Measurements from ENCODE around the gene OR52K1. TPM values are rescaled to one million over a fixed set of nuclear protein-coding genes. Genes with fewer than 3 reads are reported as not detected.
A peak's percentile ranks its signal among the peaks of the same experiment; 100 is the strongest.

Gene OR52K1
- total and polyA plus RNA-seq, 2 donors (not counting 1 experiment from before 2014, with no cell fraction given): not detected

DNA sequence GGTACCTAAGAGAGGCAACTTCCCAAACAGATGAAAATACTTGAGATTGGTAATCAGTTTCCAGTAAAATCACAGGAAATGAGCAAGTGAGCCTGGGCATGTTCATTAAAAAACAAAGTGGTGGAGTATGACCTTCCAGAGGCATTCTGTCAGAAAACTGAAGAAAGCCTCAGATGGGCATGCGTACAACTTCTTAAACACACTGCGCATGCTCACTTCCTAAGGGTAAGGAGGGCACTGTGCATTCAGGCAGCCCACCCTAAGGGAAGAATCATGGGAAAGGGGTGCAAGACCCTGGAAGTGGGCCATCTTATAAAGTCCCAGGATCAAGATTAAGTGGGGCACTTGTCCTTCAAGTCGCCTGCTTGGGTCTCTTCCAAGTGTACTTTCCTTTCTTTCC is 29.3 kb upstream of the OR52K1 start:
- no peaks in the 10 kb centered on the region for H3K36me3 ChIP-seq (ENCODE audit: control insufficient read depth, insufficient read depth, low read length)
- H3K27me3 ChIP-seq (ENCODE audit: control insufficient read depth, insufficient read depth, low read length): no peaks in the 10 kb centered on the region
- H3K4me3 ChIP-seq (replicated peaks in 1 of 4; ENCODE audit: control extremely low read depth in 1 of 4, insufficient read depth in 1 of 4, low read depth in 3 of 4, low read length in 4 of 4): no peak overlapping the region
- no peaks in the 10 kb centered on the region for H4K20me1 ChIP-seq (ENCODE audit: control insufficient read depth, extremely low read depth, insufficient read depth, low read length)
- no peak overlapping the region for H3K27ac ChIP-seq (ENCODE audit: insufficient read depth, low read length)
- no peaks in the 10 kb centered on the region for H3K9me3 ChIP-seq (ENCODE audit: control insufficient read depth, insufficient read depth, low read depth, low read length)
- H2AFZ ChIP-seq (ENCODE audit: low read length): no peak overlapping the region
- no peak for DNase-seq (ENCODE audit: low read depth in 2 of 2)
- no peaks in the 10 kb centered on the region for H3K4me1 ChIP-seq (ENCODE audit: control insufficient read depth, extremely low read depth, insufficient read depth, low read length)
- no peaks in the 10 kb centered on the region for H3K79me2 ChIP-seq (ENCODE audit: control insufficient read depth, insufficient read depth, low read length)
- no peak overlapping the region for H3K9ac ChIP-seq (ENCODE audit: insufficient read depth, low read length)
- TF ChIP-seq CTCF (conservative IDR thresholded peaks at IDR 0.05 in 1 of 2, IDR thresholded peaks at IDR 0.05 in 1 of 2; ENCODE audit: low read depth in 1 of 2, low read length in 2 of 2) (no peak), EZH2 (IDR thresholded peaks at IDR 0.05; ENCODE audit: low read length, missing control alignments) (no peak)
- no peak overlapping the region for H3K4me2 ChIP-seq (ENCODE audit: extremely low read depth, insufficient read depth, low read length)

DNA sequence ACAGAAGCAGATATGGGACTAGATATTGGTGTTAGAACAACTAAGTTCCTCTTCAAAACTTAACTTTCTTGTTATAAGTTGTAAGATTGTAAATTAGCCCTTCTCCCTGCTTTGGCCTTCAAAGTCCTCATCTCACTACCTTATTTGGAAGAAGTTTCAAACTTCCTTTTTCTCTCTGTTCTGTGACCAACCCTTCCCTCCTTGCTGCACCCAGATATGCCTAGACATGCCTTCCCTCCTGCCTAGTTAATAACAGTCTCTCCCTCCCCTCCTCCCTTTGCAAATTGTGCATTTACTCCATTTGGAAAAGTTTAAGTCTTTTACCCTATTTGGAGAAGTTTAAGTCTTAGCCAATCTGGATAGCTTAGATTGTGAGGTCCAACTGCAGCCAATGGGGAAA is 28.4 kb upstream of the OR52K1 start:
- H3K27me3 ChIP-seq (ENCODE audit: control insufficient read depth, insufficient read depth, low read length): no peaks in the 10 kb centered on the region
- no peaks in the 10 kb centered on the region for H3K79me2 ChIP-seq (ENCODE audit: control insufficient read depth, insufficient read depth, low read length)
- H3K4me2 ChIP-seq (ENCODE audit: extremely low read depth, insufficient read depth, low read length): no peak overlapping the region
- H3K4me1 ChIP-seq (ENCODE audit: control insufficient read depth, extremely low read depth, insufficient read depth, low read length): no peaks in the 10 kb centered on the region
- no peak overlapping the region for H3K4me3 ChIP-seq (replicated peaks in 1 of 4; ENCODE audit: control extremely low read depth in 1 of 4, insufficient read depth in 1 of 4, low read depth in 3 of 4, low read length in 4 of 4)
- H2AFZ ChIP-seq (ENCODE audit: low read length): no peak overlapping the region
- no peaks in the 10 kb centered on the region for H4K20me1 ChIP-seq (ENCODE audit: control insufficient read depth, extremely low read depth, insufficient read depth, low read length)
- H3K27ac ChIP-seq (ENCODE audit: insufficient read depth, low read length): no peak overlapping the region
- peak in 1 of 2 donors; percentile 4 for DNase-seq (ENCODE audit: low read depth in 2 of 2)
- H3K9me3 ChIP-seq (ENCODE audit: control insufficient read depth, insufficient read depth, low read depth, low read length): no peaks in the 10 kb centered on the region
- H3K9ac ChIP-seq (ENCODE audit: insufficient read depth, low read length): no peak overlapping the region
- no peaks in the 10 kb centered on the region for H3K36me3 ChIP-seq (ENCODE audit: control insufficient read depth, insufficient read depth, low read length)
- TF ChIP-seq EZH2 (IDR thresholded peaks at IDR 0.05; ENCODE audit: low read length, missing control alignments) (no peak), CTCF (conservative IDR thresholded peaks at IDR 0.05 in 1 of 2, IDR thresholded peaks at IDR 0.05 in 1 of 2; ENCODE audit: low read depth in 1 of 2, low read length in 2 of 2) (no peak)

DNA sequence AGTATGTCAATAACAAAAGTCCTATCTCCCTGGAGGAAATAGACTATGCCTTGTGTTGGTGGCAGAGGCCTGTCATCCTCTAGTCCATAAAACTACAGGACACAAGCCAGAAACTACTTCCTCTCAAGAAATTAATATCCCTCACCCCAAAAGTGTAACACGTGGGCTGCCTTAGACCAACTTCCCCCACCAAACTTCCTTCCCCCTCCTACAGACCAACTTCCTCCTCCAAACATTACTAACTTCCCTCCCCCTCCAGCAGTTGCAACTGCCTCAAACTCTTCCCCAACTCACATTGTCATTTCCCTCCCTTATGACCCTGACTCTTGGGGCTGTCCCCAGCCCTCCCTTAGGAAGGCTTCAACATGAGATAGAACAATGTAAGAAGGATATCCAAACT is 27.0 kb upstream of the OR52K1 start:
- no peak overlapping the region for H3K9ac ChIP-seq (ENCODE audit: insufficient read depth, low read length)
- no peaks in the 10 kb centered on the region for H3K79me2 ChIP-seq (ENCODE audit: control insufficient read depth, insufficient read depth, low read length)
- no peak for TF ChIP-seq EZH2 (IDR thresholded peaks at IDR 0.05; ENCODE audit: low read length, missing control alignments)
- no peak for TF ChIP-seq CTCF (conservative IDR thresholded peaks at IDR 0.05 in 1 of 2, IDR thresholded peaks at IDR 0.05 in 1 of 2; ENCODE audit: low read depth in 1 of 2, low read length in 2 of 2)
- no peaks in the 10 kb centered on the region for H3K36me3 ChIP-seq (ENCODE audit: control insufficient read depth, insufficient read depth, low read length)
- no peak overlapping the region for H3K4me2 ChIP-seq (ENCODE audit: extremely low read depth, insufficient read depth, low read length)
- H3K4me1 ChIP-seq (ENCODE audit: control insufficient read depth, extremely low read depth, insufficient read depth, low read length): no peaks in the 10 kb centered on the region
- no peak overlapping the region for H3K27ac ChIP-seq (ENCODE audit: insufficient read depth, low read length)
- H4K20me1 ChIP-seq (ENCODE audit: control insufficient read depth, extremely low read depth, insufficient read depth, low read length): no peaks in the 10 kb centered on the region
- H3K4me3 ChIP-seq (replicated peaks in 1 of 4; ENCODE audit: control extremely low read depth in 1 of 4, insufficient read depth in 1 of 4, low read depth in 3 of 4, low read length in 4 of 4): no peak overlapping the region
- H3K9me3 ChIP-seq (ENCODE audit: control insufficient read depth, insufficient read depth, low read depth, low read length): no peaks in the 10 kb centered on the region
- no peak for DNase-seq (ENCODE audit: low read depth in 2 of 2)
- H3K27me3 ChIP-seq (ENCODE audit: control insufficient read depth, insufficient read depth, low read length): no peaks in the 10 kb centered on the region
- H2AFZ ChIP-seq (ENCODE audit: low read length): no peak overlapping the region
